Neuronal stem cell (in vitro differentiated cells): ENCODE data around the gene NAP1L3.

Source experiments
- DNase-seq: peaks from one replicate; pipeline ENCODE4 v3.0.0-alpha.2; 2013; ENCODE audit warnings: low spot score
- H2AFZ ChIP-seq: one replicate; pipeline ENCODE4 v1.6.1; 2013; ENCODE audit warnings: mild to moderate bottlenecking, low read length, inconsistent platforms
- H2AK5ac ChIP-seq: 2 replicates; pipeline ENCODE4 v1.6.1; 2013; ENCODE audit warnings: low read depth, mild to moderate bottlenecking, inconsistent platforms, low read length, moderate library complexity, mixed read lengths
- H2BK120ac ChIP-seq: 2 replicates; pipeline ENCODE4 v1.6.1; 2013; ENCODE audit warnings: low read depth, mild to moderate bottlenecking, inconsistent platforms, low read length, moderate library complexity, mixed read lengths
- H2BK12ac ChIP-seq: one replicate; pipeline ENCODE4 v1.6.1; 2013; ENCODE audit warnings: low read length, inconsistent platforms
- H2BK15ac ChIP-seq: 2 replicates; pipeline ENCODE4 v1.6.1; 2013; ENCODE audit warnings: mild to moderate bottlenecking, low read length, inconsistent platforms, mixed read lengths
- H2BK5ac ChIP-seq: one replicate; pipeline ENCODE4 v1.6.1; 2013; ENCODE audit warnings: inconsistent platforms, mild to moderate bottlenecking, low read length, moderate library complexity
- H3K14ac ChIP-seq: one replicate; pipeline ENCODE4 v1.6.1; 2013; ENCODE audit warnings: low read length, inconsistent platforms
- H3K18ac ChIP-seq: 2 replicates; pipeline ENCODE4 v1.6.1; 2013; ENCODE audit warnings: low read length, inconsistent platforms
- H3K23ac ChIP-seq: 2 replicates; pipeline ENCODE4 v1.6.1; 2013; ENCODE audit warnings: low read depth, mild to moderate bottlenecking, mixed read lengths, low read length, inconsistent platforms; ENCODE audit not compliant: poor library complexity
- H3K27ac ChIP-seq: replicated peaks from 3 replicates; pipeline ENCODE4 v1.5.1; 2013; ENCODE audit warnings: low read length, inconsistent platforms
- H3K27me3 ChIP-seq, 3 experiments: 2 replicates each; pipeline ENCODE4 v1.6.1; 2013; ENCODE audit warnings: low read length in 3 of 3, mild to moderate bottlenecking in 2 of 3, inconsistent platforms in 1 of 3, low read depth in 1 of 3, mixed read lengths in 1 of 3, moderate library complexity in 1 of 3; ENCODE audit not compliant: control insufficient read depth in 3 of 3, insufficient read depth in 3 of 3
- H3K36me3 ChIP-seq, 2 donors: replicated peaks in 1 of 2; 2 replicates each; pipeline ENCODE4 v1.6.1; 2013; ENCODE audit warnings: low read length in 2 of 2; ENCODE audit not compliant: control insufficient read depth in 2 of 2, insufficient read depth in 2 of 2
- H3K4ac ChIP-seq: 2 replicates; pipeline ENCODE4 v1.6.1; 2013; ENCODE audit warnings: inconsistent platforms, mild to moderate bottlenecking, low read length, moderate library complexity
- H3K4me1 ChIP-seq, 2 donors: 1 replicate in 1 of 2; 2 replicates in 1 of 2; pipeline ENCODE4 v1.6.1; 2013; ENCODE audit warnings: low read length in 2 of 2, low read depth in 1 of 2; ENCODE audit not compliant: control insufficient read depth in 2 of 2, insufficient read depth in 1 of 2
- H3K4me2 ChIP-seq: one replicate; pipeline ENCODE4 v1.6.1; 2013; ENCODE audit warnings: mild to moderate bottlenecking, low read length, inconsistent platforms; ENCODE audit not compliant: insufficient read depth, poor library complexity, severe bottlenecking
- H3K4me3 ChIP-seq, 2 donors: 2 replicates each; pipeline ENCODE4 v1.5.1; 2013; ENCODE audit warnings: low read length in 2 of 2, mild to moderate bottlenecking in 2 of 2, inconsistent platforms in 1 of 2, moderate library complexity in 1 of 2
- H3K79me1 ChIP-seq: one replicate; pipeline ENCODE4 v1.6.1; 2013; ENCODE audit warnings: low read depth, mild to moderate bottlenecking, inconsistent platforms, low read length, moderate library complexity
- H3K9ac ChIP-seq: one replicate; pipeline ENCODE4 v1.6.1; 2013; ENCODE audit warnings: mild to moderate bottlenecking, low read depth, low read length, inconsistent platforms; ENCODE audit not compliant: poor library complexity
- H3K9me3 ChIP-seq, 2 donors: replicated peaks in 1 of 2; 2 replicates each; pipeline versions ENCODE3 to v1.6.1; 2013; ENCODE audit warnings: low read length in 2 of 2, mild to moderate bottlenecking in 2 of 2, inconsistent platforms in 1 of 2, low read depth in 1 of 2, mixed read lengths in 1 of 2, moderate library complexity in 1 of 2; ENCODE audit not compliant: control insufficient read depth in 2 of 2, insufficient read depth in 1 of 2
- H4K8ac ChIP-seq: one replicate; pipeline ENCODE4 v1.6.1; 2013; ENCODE audit warnings: low read depth, mild to moderate bottlenecking, inconsistent platforms, low read length, moderate library complexity
- H4K91ac ChIP-seq: one replicate; pipeline ENCODE4 v1.6.1; 2013; ENCODE audit warnings: low read length, low read depth, mild to moderate bottlenecking, inconsistent platforms; ENCODE audit not compliant: poor library complexity
- WGBS, 2 donors: extraction: QIAGEN DNeasy Blood & Tissue Kit; methylation state at CpG; one replicate each; pipeline ENCODE4 v1.1.7; 2013; ENCODE audit warnings: missing lambda C conversion rate in 2 of 2, mixed read lengths in 1 of 2; ENCODE audit not compliant: insufficient read length in 2 of 2, insufficient replicate concordance in 1 of 2; ENCODE audit errors: extremely low coverage in 2 of 2; 5-methylcytosine and 5-hydroxymethylcytosine counted together

NAP1L3 gene

DNA sequence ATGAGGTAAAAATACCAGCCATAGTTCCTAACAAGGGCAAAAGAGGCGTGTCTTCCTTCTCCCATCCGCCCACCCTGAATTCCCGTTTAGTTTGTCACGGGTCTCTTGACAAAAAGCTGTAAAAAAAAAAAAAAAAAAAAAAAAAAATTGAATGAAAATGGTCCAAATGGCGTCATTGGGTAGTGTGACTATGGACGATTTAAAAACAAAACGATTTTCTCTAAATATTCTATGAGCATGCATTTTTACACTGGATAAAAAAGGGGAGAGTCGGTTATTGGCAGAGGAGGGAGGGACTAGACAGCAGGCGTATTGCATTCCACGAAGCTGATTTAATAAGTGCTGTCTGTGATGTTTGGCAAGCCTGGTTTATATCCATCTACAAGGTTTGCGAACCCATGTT, 492 bp upstream of the NAP1L3 start, which contains the start of gene FAM133A:
FAM133A (plus strand) TSS at position 338 of the 403 bp plus-strand sequence. CDS start 35,214 bp downstream, outside the sequence.
- no peak within 1 kb of the TSS for H4K8ac ChIP-seq
- H3K4me2 ChIP-seq: peak within 1 kb of the TSS; percentile 57
- peak within 1 kb of the TSS; percentile 98 for H2AFZ ChIP-seq
- H3K9me3 ChIP-seq: no peaks in the 10 kb centered on the region
- H2BK120ac ChIP-seq: no peak within 1 kb of the TSS
- no peaks in the 10 kb centered on the region for H3K4me1 ChIP-seq
- H3K79me1 ChIP-seq: no peaks in the 10 kb centered on the region
- no peak within 1 kb of the TSS for H2BK15ac ChIP-seq
- H3K27me3 ChIP-seq: no peaks in the 10 kb centered on the region
- peak within 1 kb of the TSS; percentile 93 for H3K9ac ChIP-seq
- H2BK12ac ChIP-seq: no peak within 1 kb of the TSS
- H3K4ac ChIP-seq: no peak within 1 kb of the TSS
- no peaks in the 10 kb centered on the region for H3K36me3 ChIP-seq
- H3K14ac ChIP-seq: no peak within 1 kb of the TSS
- H3K23ac ChIP-seq: peak within 1 kb of the TSS; percentile 25
- H3K27ac ChIP-seq: peak within 1 kb of the TSS; percentile 79
- H4K91ac ChIP-seq: no peak within 1 kb of the TSS
- H2BK5ac ChIP-seq: no peak within 1 kb of the TSS
- peak within 1 kb of the TSS; percentile 63 to 97 for H3K4me3 ChIP-seq
- WGBS, 2 donors: no CpG with 5 or more reads among the region's 11 CpGs
- no peak within 1 kb of the TSS for H2AK5ac ChIP-seq
- H3K18ac ChIP-seq: peak within 1 kb of the TSS; percentile 89
- DNase-seq: no peak

GRCh38 chrX:93660575-93660974, 12.8 kb downstream of the NAP1L3 start:
- no peaks in the 10 kb centered on the region for H3K9me3 ChIP-seq
- WGBS, 2 donors: no CpG with 5 or more reads among the region's 7 CpGs
- no peak for DNase-seq

DNA sequence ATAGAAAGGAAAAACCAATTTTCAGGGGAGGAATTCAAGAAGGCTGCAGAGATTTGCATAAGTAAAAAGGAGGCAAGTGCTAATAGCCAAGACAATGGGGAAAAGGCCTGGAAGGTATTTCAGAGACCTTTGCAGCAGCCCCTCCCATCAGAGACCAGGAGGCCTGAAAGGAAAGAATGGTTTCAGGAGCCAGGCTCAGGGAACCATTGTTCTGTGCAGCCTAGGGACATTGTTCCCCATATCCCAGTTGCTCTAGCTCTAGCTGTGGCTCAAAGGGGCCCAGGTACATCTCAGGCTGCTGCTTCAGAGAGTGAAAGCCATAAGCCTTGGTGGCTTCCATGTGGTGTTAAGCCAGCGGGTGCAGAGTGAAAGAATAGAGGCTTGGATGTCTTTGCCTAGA, 24.0 kb downstream of the NAP1L3 start:
- H3K4me2 ChIP-seq: no peak overlapping the region
- no peak overlapping the region for H2BK15ac ChIP-seq
- no peaks in the 10 kb centered on the region for H3K27me3 ChIP-seq
- H3K4me1 ChIP-seq: no peaks in the 10 kb centered on the region
- no peak overlapping the region for H3K4ac ChIP-seq
- no peak overlapping the region for H2BK5ac ChIP-seq
- H4K8ac ChIP-seq: no peak overlapping the region
- no peak overlapping the region for H3K14ac ChIP-seq
- no peak overlapping the region for H3K18ac ChIP-seq
- no peak overlapping the region for H2AK5ac ChIP-seq
- H3K4me3 ChIP-seq: no peak overlapping the region
- H3K27ac ChIP-seq: no peak overlapping the region
- H2AFZ ChIP-seq: no peak overlapping the region
- H2BK12ac ChIP-seq: no peak overlapping the region
- no peak overlapping the region for H4K91ac ChIP-seq
- no peak for DNase-seq
- no CpG with 5 or more reads among the region's 1 CpG for WGBS, 2 donors
- H3K36me3 ChIP-seq: no peaks in the 10 kb centered on the region
- H2BK120ac ChIP-seq: no peak overlapping the region
- no peak overlapping the region for H3K9ac ChIP-seq
- H3K23ac ChIP-seq: no peak overlapping the region
- no peaks in the 10 kb centered on the region for H3K79me1 ChIP-seq
- H3K9me3 ChIP-seq: no peaks in the 10 kb centered on the region

More at GRCh38 chrX:93660575-93660974, 12.8 kb downstream of the NAP1L3 start:
- Histone ChIP-seq H3K4me2 (no peak overlapping the region), H3K18ac (no peak overlapping the region), H4K91ac (no peak overlapping the region), H3K4me3 (no peak overlapping the region), H3K27ac (no peak overlapping the region), H2BK12ac (no peak overlapping the region), H2BK15ac (no peak overlapping the region), H2BK5ac (no peak overlapping the region), H2AFZ (no peak overlapping the region), H2AK5ac (no peak overlapping the region), H3K79me1 (no peaks in the 10 kb centered on the region), H4K8ac (no peak overlapping the region), H3K4me1 (no peaks in the 10 kb centered on the region), H3K4ac (no peak overlapping the region), H3K36me3 (no peaks in the 10 kb centered on the region), H3K14ac (no peak overlapping the region), H2BK120ac (no peak overlapping the region), H3K27me3 (no peaks in the 10 kb centered on the region), H3K23ac (no peak overlapping the region), H3K9ac (no peak overlapping the region)

DNA sequence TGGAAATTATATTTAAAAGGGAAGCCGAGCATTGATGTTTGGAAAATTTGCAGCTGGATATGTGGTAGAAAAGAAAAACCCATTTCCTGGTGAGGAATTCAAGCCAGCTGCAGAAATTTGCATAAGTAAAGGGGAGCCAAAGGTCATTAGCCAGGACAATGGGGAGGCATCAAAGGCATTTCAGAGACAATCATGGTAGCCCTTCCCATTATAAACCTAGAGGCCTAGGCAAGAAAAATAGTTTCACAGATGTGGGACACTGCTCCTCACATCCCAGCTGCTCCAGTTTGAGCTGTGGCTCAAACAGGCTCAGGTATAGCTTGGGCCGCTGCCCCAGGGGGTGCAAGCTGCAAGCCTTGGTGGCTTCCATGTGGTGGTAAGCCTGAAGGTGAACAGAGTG, 35.8 kb downstream of the NAP1L3 start:
- WGBS, 2 donors: no CpG with 5 or more reads among the region's 2 CpGs
- no peak for DNase-seq
- Histone ChIP-seq H2BK15ac (no peak overlapping the region), H3K9ac (no peak overlapping the region), H2AFZ (no peak overlapping the region), H3K27ac (no peak overlapping the region), H3K4me3 (no peak overlapping the region), H2AK5ac (no peak overlapping the region), H2BK5ac (no peak overlapping the region), H3K27me3 (no peaks in the 10 kb centered on the region), H3K79me1 (no peaks in the 10 kb centered on the region), H3K4ac (no peak overlapping the region), H3K9me3 (no peaks in the 10 kb centered on the region), H4K91ac (no peak overlapping the region), H3K4me1 (no peaks in the 10 kb centered on the region), H4K8ac (no peak overlapping the region), H3K4me2 (no peak overlapping the region), H2BK120ac (no peak overlapping the region), H2BK12ac (no peak overlapping the region), H3K18ac (no peak overlapping the region), H3K36me3 (no peaks in the 10 kb centered on the region), H3K14ac (no peak overlapping the region), H3K23ac (no peak overlapping the region)
